GM12873 (cell line): Measurements from ENCODE around the gene OSBPL6.

ENCODE experiments used
- CTCF ChIP-seq: IDR thresholded peaks from 2 replicates; pipeline ENCODE4 v1.5.1; 2012; ENCODE audit warnings: low read depth, mild to moderate bottlenecking, moderate library complexity, low read length, control low read depth; ENCODE audit not compliant: insufficient read depth; ENCODE audit errors: missing control alignments

Gene OSBPL6

GRCh38 chr2:178394859-178395258 is 200.5 kb downstream of the OSBPL6 start:
- no peak for TF ChIP-seq CTCF

GRCh38 chr2:178395295-178395694 is 201.0 kb downstream of the OSBPL6 start:
- no peak for TF ChIP-seq CTCF

GRCh38 chr2:178395941-178396570 is 201.7 kb downstream of the OSBPL6 start:
- TF ChIP-seq CTCF: no peak

- TF ChIP-seq CTCF: peak; percentile 63
Observed at GRCh38 chr2:178397002-178397605, 202.8 kb downstream of the OSBPL6 start.

GRCh38 chr2:178401994-178402437 is 207.7 kb downstream of the OSBPL6 start:
- no peak for TF ChIP-seq CTCF

GRCh38 chr2:178403671-178404306 is 209.5 kb downstream of the OSBPL6 start:
- no peak for TF ChIP-seq CTCF

- no peak for TF ChIP-seq CTCF
Observed at GRCh38 chr2:178404368-178404767, 210.1 kb downstream of the OSBPL6 start.
